ENCODE data around the gene MAD1L1.

Gene MAD1L1

GRCh38 chr7:2131800-2132199 is 100.9 kb downstream of the MAD1L1 start:
- H3K4me3 ChIP-seq: no peak overlapping the region
- H3K27me3 ChIP-seq (ENCODE audit: low read depth): no peaks in the 10 kb centered on the region
- DNase-seq (ENCODE audit: low spot score in 2 of 2): no peak
- no peaks in the 10 kb centered on the region for H3K9me3 ChIP-seq
- no peaks in the 10 kb centered on the region for H3K36me3 ChIP-seq (replicated peaks)
- in situ Hi-C loops (cut with MboI; ENCODE audit: low sequenced_read_pairs): no loop called here
- H3K4me1 ChIP-seq: no peaks in the 10 kb centered on the region

- H3K4me1 ChIP-seq: no peaks in the 10 kb centered on the region
- no peak for DNase-seq (ENCODE audit: low spot score in 2 of 2)
- no peaks in the 10 kb centered on the region for H3K27me3 ChIP-seq (ENCODE audit: low read depth)
- no peaks in the 10 kb centered on the region for H3K36me3 ChIP-seq (replicated peaks)
- in situ Hi-C loops (cut with MboI; ENCODE audit: low sequenced_read_pairs): no loop called here
- no peaks in the 10 kb centered on the region for H3K9me3 ChIP-seq
- H3K4me3 ChIP-seq: no peak overlapping the region
Observed at GRCh38 chr7:2131341-2131740, 101.4 kb downstream of the MAD1L1 start.

- Histone ChIP-seq H3K9me3 (no peaks in the 10 kb centered on the region), H3K4me3 (no peak overlapping the region), H3K27me3 (ENCODE audit: low read depth) (no peaks in the 10 kb centered on the region), H3K4me1 (no peaks in the 10 kb centered on the region), H3K36me3 (replicated peaks) (peaks cover 3% of the 10 kb centered on the region; the same call in 1 of the 2 replicates)
- no peak for DNase-seq (ENCODE audit: low spot score in 2 of 2)
- in situ Hi-C loops (cut with MboI; ENCODE audit: low sequenced_read_pairs): no loop called here
Observed at GRCh38 chr7:2130096-2130375, 102.7 kb downstream of the MAD1L1 start.

DNA sequence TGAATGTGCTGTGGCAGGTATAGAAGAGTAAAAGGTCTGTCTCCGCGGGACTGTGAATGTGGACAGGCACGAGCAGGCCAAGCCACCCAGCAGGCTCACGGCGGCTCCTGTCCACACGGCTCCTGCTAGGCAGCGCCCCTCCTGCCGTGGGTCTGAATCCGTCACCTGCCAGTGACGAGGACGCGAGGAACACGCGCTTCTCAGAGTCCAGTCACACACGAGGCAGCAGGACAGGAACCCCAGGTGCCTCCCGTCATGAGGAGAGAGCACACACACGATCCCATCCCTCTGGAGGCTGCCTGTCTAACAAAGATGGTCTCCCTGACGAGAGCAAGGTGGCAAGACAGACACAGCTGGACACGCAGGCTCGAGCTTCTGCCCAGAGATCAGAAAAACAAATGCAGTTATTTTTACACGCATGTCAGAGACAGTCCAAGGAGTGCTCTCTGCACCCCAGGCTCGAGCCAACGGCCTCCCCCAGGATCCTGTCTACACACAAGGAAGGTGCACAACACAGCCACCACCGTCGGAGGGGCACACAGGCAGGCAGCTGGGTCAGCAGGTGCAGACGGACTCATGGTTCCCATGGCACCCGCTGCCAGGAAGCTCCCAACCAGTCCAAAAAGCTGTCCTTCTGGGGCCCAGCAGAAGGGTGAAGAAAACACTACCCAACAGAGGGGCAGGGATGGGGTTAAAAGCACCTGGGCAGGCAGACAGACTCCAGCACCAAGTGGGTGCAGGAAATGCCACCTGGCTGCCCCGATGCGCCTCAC is 103.2 kb downstream of the MAD1L1 start:
- in situ Hi-C loops (cut with MboI; ENCODE audit: low sequenced_read_pairs): no loop called here
- Histone ChIP-seq H3K4me1 (no peaks in the 10 kb centered on the region), H3K36me3 (replicated peaks) (peaks cover 3% of the 10 kb centered on the region; the same call in 1 of the 2 replicates), H3K9me3 (no peaks in the 10 kb centered on the region), H3K27me3 (ENCODE audit: low read depth) (no peaks in the 10 kb centered on the region), H3K4me3 (no peak overlapping the region)
- no peak for DNase-seq (ENCODE audit: low spot score in 2 of 2)

DNA sequence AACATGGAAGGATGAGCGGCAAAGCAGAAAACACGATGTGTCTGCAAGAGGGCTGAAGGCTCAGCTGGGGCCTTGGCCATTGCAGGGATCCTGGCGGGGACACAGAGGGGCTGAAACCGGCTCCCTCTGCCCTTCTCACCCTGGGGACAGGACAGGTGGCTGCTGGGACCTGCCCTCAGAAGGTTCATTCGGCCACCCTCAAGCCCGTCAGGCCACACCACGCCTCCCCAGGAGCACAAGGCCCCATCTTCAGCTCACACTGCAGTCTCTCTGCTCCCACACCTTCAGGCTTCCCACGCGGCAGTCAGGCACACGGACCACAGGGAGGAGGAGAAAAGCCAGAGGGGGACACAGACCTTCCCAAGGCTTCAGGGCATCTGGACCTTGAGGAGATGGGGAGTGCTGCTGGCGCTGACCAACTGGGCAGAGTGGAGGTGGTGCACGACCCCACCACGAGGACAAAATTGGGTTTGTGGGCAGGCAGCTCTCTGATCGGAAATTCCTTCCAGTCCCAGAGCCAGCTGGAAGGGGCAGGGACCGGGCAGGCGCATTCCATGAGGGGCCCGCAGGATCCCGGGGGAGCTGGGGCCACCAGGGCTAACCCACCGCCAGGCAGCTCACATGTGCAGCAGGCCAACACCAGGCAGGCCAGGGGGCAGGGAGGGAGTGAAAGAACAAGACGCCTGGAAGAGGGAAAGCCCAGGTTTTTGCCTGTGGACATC is 104.0 kb downstream of the MAD1L1 start:
- no peaks in the 10 kb centered on the region for H3K9me3 ChIP-seq
- H3K27me3 ChIP-seq (ENCODE audit: low read depth): no peaks in the 10 kb centered on the region
- no peaks in the 10 kb centered on the region for H3K4me1 ChIP-seq
- no peak for DNase-seq (ENCODE audit: low spot score in 2 of 2)
- no peak overlapping the region for H3K4me3 ChIP-seq
- in situ Hi-C loops (cut with MboI; ENCODE audit: low sequenced_read_pairs): no loop called here
- H3K36me3 ChIP-seq (replicated peaks): peaks cover 3% of the 10 kb centered on the region; the same call in 1 of the 2 replicates

- Histone ChIP-seq H3K27me3 (ENCODE audit: low read depth) (no peaks in the 10 kb centered on the region), H3K4me3 (no peak overlapping the region), H3K4me1 (no peaks in the 10 kb centered on the region), H3K36me3 (replicated peaks) (peaks cover 3% of the 10 kb centered on the region; the same call in 1 of the 2 replicates), H3K9me3 (no peaks in the 10 kb centered on the region)
- in situ Hi-C loops (cut with MboI; ENCODE audit: low sequenced_read_pairs): no loop called here
- no peak for DNase-seq (ENCODE audit: low spot score in 2 of 2)
Observed at GRCh38 chr7:2126621-2127020, 106.1 kb downstream of the MAD1L1 start.

GRCh38 chr7:2125931-2126330 is 106.8 kb downstream of the MAD1L1 start:
- H3K4me1 ChIP-seq: no peaks in the 10 kb centered on the region
- in situ Hi-C loops (cut with MboI; ENCODE audit: low sequenced_read_pairs): no loop called here
- no peak overlapping the region for H3K4me3 ChIP-seq
- H3K36me3 ChIP-seq (replicated peaks): peaks cover 3% of the 10 kb centered on the region; the same call in 1 of the 2 replicates
- no peak for DNase-seq (ENCODE audit: low spot score in 2 of 2)
- no peaks in the 10 kb centered on the region for H3K27me3 ChIP-seq (ENCODE audit: low read depth)
- H3K9me3 ChIP-seq: no peaks in the 10 kb centered on the region

- Histone ChIP-seq H3K4me1 (no peaks in the 10 kb centered on the region), H3K27me3 (ENCODE audit: low read depth) (no peaks in the 10 kb centered on the region), H3K4me3 (no peak overlapping the region), H3K36me3 (replicated peaks) (peaks cover 3% of the 10 kb centered on the region; the same call in 1 of the 2 replicates), H3K9me3 (no peaks in the 10 kb centered on the region)
- no peak for DNase-seq (ENCODE audit: low spot score in 2 of 2)
- in situ Hi-C loops (cut with MboI; ENCODE audit: low sequenced_read_pairs): no loop called here
Observed at GRCh38 chr7:2124604-2125345, 108.0 kb downstream of the MAD1L1 start.

DNA sequence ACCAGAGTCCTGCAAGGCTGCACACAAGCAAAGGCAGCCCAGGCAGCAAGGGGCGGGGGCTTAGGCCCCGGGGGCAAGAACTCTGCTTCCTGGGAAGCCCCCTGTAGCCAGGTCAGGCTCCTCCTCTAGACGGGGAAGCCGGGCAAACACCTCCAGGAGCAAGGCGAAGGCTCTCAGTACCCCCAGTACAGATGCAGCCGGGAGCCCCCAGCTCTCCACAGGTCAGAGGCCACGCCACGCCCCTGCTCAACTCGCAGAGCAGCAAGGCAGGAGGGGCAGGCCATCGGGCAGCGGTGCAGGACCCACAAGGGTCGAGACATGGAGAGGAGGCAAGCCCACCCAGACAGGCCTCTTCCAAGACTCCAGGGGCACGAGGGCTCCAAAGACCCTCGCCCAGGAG is 108.8 kb downstream of the MAD1L1 start:
- no peak for DNase-seq (ENCODE audit: low spot score in 2 of 2)
- no peak overlapping the region for H3K4me3 ChIP-seq
- no peaks in the 10 kb centered on the region for H3K4me1 ChIP-seq
- no peaks in the 10 kb centered on the region for H3K27me3 ChIP-seq (ENCODE audit: low read depth)
- in situ Hi-C loops (cut with MboI; ENCODE audit: low sequenced_read_pairs): no loop called here
- peaks cover 3% of the 10 kb centered on the region; the same call in 1 of the 2 replicates for H3K36me3 ChIP-seq (replicated peaks)
- H3K9me3 ChIP-seq: no peaks in the 10 kb centered on the region

GRCh38 chr7:2123360-2123759 is 109.4 kb downstream of the MAD1L1 start:
- Histone ChIP-seq H3K27me3 (ENCODE audit: low read depth) (no peaks in the 10 kb centered on the region), H3K36me3 (replicated peaks) (peaks cover 3% of the 10 kb centered on the region; the same call in 1 of the 2 replicates), H3K4me1 (no peaks in the 10 kb centered on the region), H3K4me3 (no peak overlapping the region), H3K9me3 (no peaks in the 10 kb centered on the region)
- in situ Hi-C loops (cut with MboI; ENCODE audit: low sequenced_read_pairs): no loop called here
- no peak for DNase-seq (ENCODE audit: low spot score in 2 of 2)

- H3K4me3 ChIP-seq: no peak overlapping the region
- H3K4me1 ChIP-seq: no peaks in the 10 kb centered on the region
- in situ Hi-C loops (cut with MboI; ENCODE audit: low sequenced_read_pairs): no loop called here
- DNase-seq (ENCODE audit: low spot score in 2 of 2): no peak
- H3K36me3 ChIP-seq (replicated peaks): peaks cover 3% of the 10 kb centered on the region; the same call in 1 of the 2 replicates
- no peaks in the 10 kb centered on the region for H3K27me3 ChIP-seq (ENCODE audit: low read depth)
- no peaks in the 10 kb centered on the region for H3K9me3 ChIP-seq
Observed at GRCh38 chr7:2122651-2123050, 110.1 kb downstream of the MAD1L1 start.

DNA sequence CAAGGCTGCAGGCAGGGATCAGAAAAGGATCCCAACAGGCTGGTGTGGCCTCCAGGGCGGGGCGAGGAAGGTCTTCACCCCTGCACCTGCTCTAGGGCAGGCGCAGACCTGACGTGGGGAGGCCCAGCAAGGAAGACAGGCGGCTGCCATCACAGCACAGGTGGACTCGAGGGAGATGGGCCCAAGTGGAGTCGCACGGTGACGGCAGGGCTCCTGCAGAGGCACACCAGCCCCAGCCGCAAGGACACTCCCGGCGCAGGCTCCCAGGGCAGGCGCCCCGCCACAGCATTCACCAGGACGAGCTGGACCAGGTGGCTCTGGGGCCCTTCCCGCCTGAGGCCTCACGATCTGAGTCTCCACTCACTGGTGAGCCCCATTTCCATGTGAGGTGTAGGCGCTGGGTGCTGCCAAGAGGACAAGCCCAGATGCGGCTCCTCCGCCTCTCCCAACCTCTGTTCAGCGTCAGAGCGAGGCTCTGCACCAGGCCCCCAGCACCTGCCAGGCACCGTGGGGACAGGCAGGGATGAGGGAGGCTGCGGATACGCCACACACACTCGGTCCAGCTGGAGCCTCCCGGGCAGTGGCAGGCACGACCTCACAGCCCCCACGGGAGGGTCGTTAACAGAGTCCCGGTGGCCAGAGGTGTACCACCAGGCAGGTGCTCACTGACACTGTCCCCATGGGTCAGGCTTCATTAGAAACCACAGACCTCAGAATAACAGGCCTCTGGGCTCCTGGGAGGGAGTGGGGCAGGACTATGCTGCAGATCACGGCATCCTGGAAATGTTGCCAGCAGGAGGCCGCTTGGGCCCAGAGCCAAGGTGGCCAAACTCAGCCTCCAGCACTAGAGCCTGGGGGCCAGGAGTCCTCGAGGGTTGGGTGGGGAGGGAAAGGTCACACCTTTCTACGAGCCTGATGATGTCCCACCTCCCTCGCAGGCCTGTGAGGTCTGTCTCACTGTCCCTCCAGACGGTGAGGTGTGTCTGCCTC is 111.6 kb downstream of the MAD1L1 start:
- in situ Hi-C loops (cut with MboI; ENCODE audit: low sequenced_read_pairs): no loop called here
- peaks cover 3% of the 10 kb centered on the region; the same call in 1 of the 2 replicates for H3K36me3 ChIP-seq (replicated peaks)

GRCh38 chr7:2120251-2120660 is 112.5 kb downstream of the MAD1L1 start:
- H3K27me3 ChIP-seq (ENCODE audit: low read depth): no peaks in the 10 kb centered on the region
- DNase-seq (ENCODE audit: low spot score in 2 of 2): no peak
- H3K9me3 ChIP-seq: no peaks in the 10 kb centered on the region
- in situ Hi-C loops (cut with MboI; ENCODE audit: low sequenced_read_pairs): no loop called here
- no peak overlapping the region for H3K4me3 ChIP-seq
- H3K36me3 ChIP-seq (replicated peaks): no peaks in the 10 kb centered on the region
- no peaks in the 10 kb centered on the region for H3K4me1 ChIP-seq

More for the DNA sequence above, 111.6 kb downstream of the MAD1L1 start:
- no peak overlapping the region for H3K4me3 ChIP-seq
- H3K27me3 ChIP-seq (ENCODE audit: low read depth): no peaks in the 10 kb centered on the region
- DNase-seq (ENCODE audit: low spot score in 2 of 2): no peak
- no peaks in the 10 kb centered on the region for H3K9me3 ChIP-seq
- no peaks in the 10 kb centered on the region for H3K4me1 ChIP-seq
